DMS 273 (cell line): ENCODE measurements around the gene RHBDL1.

ENCODE experiments used
- DNase-seq: peaks from one replicate; lab custom pipeline; 2025; ENCODE audit not compliant: unreplicated experiment; lab: John Stamatoyannopoulos, UW

RHBDL1 gene

DNA sequence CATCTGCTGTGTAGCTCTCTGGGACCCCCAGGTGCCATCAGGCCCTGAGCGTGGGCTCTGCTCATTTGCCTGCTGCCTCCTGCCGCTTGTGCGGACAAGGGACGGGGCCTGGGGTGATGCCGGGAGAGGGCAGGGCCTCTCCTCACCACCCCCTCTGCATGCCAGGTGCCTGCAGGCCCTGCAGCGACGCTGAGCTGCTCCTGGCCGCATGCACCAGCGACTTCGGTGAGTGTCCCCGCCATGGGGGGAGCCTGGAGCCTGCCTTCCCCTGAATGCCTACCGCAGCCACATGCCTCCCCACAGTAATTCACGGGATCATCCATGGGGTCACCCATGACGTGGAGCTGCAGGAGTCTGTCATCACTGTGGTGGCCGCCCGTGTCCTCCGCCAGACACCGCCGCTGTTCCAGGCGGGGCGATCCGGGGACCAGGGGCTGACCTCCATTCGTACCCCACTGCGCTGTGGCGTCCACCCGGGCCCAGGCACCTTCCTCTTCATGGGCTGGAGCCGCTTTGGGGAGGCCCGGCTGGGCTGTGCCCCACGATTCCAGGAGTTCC, 41.4 kb downstream of the RHBDL1 start:
- no peak for DNase-seq

- DNase-seq = no peak
Observed at GRCh38 chr16:717450-718245, 42.2 kb downstream of the RHBDL1 start.

DNA sequence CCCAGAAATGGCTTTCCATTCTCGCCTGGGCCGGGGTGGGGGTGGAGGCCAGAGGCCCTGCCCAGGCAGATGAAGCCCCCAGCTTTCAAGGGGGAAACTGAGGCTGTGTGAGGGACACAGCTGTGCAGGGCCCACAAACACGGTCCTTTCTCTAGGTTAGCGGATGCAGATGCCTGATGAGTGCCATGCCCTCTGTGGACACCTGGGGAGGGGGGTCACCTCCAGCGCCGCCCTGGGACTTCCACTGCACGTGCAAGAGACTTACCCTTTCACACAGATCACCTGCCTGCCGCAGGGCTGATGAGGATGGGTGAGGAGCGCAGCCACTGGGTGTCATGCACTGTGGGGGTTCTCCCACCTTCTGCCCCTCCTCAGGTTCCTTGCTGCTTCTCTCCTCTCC, 42.9 kb downstream of the RHBDL1 start:
- no peak for DNase-seq

DNA sequence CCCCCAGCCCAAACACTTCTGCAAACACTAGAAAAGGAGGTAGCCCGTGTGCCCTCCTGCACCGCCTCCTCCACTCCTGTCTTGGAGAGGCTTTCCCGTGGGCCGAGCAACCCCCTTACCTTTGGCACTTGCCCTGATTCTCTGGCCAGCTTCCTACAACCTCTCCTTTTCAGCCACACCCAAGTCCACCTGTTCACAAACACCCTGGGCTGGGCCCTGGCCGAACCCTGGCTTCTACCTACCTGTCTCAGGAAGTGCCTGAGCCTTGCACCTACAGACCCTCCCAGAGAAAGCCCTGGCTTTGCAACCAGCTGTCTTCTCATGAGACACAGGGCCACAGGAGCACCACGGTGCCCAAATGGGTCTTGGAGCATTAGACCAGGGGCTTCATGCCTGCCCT, 43.5 kb downstream of the RHBDL1 start:
- DNase-seq = no peak

- peak; percentile 72 for DNase-seq
Observed at GRCh38 chr16:719815-720446, 44.5 kb downstream of the RHBDL1 start.

- peak; percentile 96 for DNase-seq
Observed at GRCh38 chr16:720447-720989, 45.0 kb downstream of the RHBDL1 start.

DNA sequence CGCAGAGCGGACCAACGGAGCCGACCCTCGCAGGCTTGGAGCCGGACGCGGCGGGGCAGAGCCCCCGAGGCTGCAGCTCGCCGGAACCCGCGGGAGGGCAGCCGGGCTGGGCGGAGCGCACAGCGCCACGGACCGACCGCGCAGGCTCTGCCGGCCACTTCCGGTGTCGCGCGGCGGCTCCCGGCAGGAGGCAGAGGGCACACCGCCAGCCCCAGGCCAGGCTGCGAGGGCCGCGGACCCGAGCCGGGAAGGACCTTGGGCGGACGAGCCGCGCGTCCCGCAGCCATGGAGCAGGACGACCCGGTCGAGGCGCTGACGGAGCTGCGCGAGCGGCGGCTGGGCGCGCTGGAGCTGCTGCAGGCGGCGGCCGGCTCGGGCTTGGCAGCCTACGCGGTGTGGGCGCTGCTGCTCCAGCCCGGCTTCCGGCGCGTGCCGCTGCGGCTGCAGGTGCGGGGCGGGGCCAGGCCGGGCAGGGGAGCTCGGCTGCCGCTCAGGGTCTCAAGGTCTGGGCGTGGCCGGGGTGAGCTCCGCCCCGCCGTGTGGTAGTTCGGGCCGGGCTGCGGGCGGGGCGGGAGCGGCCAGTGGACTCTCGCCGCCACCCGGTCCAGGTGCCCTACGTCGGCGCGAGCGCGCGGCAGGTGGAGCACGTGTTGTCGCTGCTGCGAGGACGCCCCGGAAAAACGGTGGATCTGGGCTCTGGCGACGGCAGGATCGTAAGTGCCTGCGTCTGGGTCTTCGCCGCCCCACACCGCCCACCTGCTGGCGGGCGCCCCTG, 45.7 kb downstream of the RHBDL1 start, which contains the start of gene ANTKMT:
Gene ANTKMT, plus strand, starts transcription at position 157 of the 775 bp plus-strand sequence. Its CDS starts 129 bp downstream, at position 286.
- peak; percentile 95 for DNase-seq

- peak; percentile 52 for DNase-seq
Observed at GRCh38 chr16:721765-722540, 46.5 kb downstream of the RHBDL1 start.

DNA sequence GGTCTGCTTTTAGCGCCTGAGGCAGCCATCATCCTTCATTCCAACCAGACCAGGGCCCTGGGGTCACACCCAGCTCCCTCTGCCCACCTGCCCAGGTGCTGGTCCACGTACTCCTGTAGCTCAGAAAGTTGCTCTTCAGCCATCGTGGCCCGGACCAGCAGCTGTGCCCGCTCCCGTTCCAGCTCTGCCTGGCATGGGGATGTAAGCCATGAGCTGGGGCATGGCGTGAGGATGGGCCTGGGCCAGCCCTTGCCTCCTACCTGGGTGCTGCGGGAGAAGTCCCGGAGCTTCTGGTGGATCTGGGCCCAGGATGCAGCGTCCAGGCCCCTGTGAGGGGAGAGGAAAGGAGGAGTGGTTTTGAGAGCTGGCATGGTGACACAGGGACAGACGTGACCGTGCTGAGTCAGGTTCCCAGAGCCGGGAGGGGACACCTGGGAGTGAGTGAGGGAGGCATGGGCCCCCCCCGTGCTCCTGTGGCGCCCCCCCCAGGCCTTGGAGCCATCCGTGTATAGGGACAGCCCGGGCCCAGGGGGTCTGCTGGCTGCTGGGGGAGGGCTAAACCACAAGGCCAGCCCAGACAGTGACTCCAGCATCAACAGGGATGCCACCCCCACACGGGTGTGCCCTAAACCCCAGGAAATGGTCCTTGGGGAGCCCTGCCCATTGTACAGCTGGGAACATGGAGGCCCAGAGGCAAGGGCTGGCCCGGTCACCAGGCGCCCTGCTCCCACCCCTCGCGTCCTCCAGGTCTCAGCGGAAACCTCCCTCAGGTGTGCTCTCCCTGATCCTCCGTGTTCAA, 47.6 kb downstream of the RHBDL1 start:
- DNase-seq = no peak

DNA sequence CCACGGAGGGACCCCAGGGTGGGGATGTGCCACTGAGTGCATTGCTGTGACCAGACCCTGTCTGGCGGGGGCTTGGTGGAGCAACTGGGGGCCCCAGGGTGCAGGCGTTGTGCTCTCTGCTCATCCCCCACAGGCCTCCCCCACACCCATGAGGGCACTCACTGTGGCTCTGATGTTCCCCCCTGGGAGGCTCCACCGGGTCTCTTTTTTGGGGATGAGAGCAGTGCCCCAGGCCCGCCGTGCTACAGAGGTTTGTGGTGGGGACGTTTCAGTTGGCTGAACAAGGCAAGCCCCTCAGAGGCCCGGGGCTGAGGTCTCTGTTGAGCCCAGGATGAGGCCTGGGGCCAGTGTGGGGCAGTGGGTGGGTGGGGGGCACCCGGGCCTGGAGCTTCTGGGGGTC, 48.2 kb downstream of the RHBDL1 start:
- DNase-seq = no peak

- DNase-seq = peak; percentile 55
Observed at GRCh38 chr16:724188-725040, 48.9 kb downstream of the RHBDL1 start.

- DNase-seq = no peak
Observed at GRCh38 chr16:725041-725376, 49.5 kb downstream of the RHBDL1 start.

DNA sequence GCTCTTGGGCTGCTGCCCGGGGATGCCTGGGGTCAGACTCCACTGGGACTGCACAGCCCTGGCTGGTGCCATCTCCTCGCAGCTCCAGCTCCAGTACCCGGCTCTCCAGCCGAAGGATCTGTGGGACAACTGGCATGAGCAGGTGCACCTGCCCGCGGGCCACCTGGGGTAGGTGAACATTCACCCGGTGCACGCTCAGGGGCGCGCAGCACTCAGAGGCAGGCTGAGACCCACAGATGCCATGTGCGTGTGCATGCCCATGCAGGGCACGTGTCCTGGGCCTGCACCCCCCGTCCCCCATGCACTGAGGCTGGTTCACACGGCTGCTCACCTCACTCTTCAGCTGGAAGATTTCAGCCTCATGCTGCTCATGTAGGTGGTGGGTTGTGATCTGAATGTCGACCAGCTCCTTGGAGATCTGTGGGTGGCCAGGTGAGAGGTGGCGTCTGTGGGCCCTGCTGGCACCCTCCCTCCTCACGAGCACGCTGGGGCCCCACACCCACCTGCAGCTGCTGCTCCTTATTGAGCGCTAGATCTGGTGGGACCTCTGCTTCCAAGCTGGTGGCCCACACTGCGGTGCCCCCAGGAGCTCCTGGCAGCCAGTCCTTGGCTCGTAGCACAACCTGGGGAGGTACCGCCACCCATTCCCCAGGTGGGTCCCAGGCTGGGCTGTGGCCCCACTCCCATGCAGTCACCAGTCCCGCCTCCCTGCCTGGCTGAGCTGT, 50.2 kb downstream of the RHBDL1 start:
- DNase-seq = no peak

- no peak for DNase-seq
Observed at GRCh38 chr16:726188-726437, 50.6 kb downstream of the RHBDL1 start.

GRCh38 chr16:726438-727290, 51.2 kb downstream of the RHBDL1 start, which contains the start of the genes CCDC78 and HAGHL:
Gene CCDC78 (minus strand): TSS chr16:726443. CDS start chr16:726367, 76 bp downstream.
Gene HAGHL (plus strand): TSS chr16:727106. CDS start chr16:727510, 404 bp downstream.
- DNase-seq = peak; percentile 93

GRCh38 chr16:727291-727977, 52.0 kb downstream of the RHBDL1 start:
- DNase-seq = peak; percentile 64
